ENCODE measurements around the gene SLC25A29. TPM values are rescaled to one million over a fixed set of nuclear protein-coding genes. Genes with fewer than 3 reads are reported as not detected.
"Not testable (repeated sequence)": the region's sequence is repeated elsewhere in the genome, so short reads cannot be mapped to it uniquely, and the experiment has no call there.

Gene SLC25A29, protein sequence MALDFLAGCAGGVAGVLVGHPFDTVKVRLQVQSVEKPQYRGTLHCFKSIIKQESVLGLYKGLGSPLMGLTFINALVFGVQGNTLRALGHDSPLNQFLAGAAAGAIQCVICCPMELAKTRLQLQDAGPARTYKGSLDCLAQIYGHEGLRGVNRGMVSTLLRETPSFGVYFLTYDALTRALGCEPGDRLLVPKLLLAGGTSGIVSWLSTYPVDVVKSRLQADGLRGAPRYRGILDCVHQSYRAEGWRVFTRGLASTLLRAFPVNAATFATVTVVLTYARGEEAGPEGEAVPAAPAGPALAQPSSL
- polyA plus RNA-seq (2013, experiment 1 of 2; ENCODE audit: insufficient read length), result 17.1 TPM
- 20.3 TPM for polyA plus RNA-seq (2013, experiment 2 of 2; ENCODE audit: insufficient read length)

GRCh38 chr14:100306101-100306997, at the start of gene SLC25A29:
Gene SLC25A29, minus strand, starts transcription at chr14:100306444. Its CDS starts 212 bp downstream, at chr14:100306232.
- DNase-seq, result peak; percentile 90

DNA sequence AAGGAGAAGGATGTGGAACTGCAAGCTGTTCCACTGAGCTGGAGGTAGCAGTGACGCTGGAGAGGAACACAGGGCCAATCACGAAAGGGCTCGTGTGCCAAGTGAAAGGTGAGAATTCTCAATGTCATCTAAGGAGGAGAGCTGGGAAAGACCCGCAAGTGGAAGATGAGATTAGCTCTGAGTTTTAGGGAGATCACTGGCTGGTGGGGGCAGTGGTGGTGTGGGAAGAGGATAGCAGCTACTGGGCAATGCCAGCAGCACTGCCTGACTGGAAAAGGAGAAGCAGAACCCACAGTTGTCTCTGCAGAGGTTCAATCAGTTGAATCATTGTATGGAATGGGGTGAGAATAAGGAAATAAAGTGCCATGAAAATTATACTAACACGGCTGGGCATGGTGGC, 44.7 kb upstream of the SLC25A29 start:
- no peak for DNase-seq

DNA sequence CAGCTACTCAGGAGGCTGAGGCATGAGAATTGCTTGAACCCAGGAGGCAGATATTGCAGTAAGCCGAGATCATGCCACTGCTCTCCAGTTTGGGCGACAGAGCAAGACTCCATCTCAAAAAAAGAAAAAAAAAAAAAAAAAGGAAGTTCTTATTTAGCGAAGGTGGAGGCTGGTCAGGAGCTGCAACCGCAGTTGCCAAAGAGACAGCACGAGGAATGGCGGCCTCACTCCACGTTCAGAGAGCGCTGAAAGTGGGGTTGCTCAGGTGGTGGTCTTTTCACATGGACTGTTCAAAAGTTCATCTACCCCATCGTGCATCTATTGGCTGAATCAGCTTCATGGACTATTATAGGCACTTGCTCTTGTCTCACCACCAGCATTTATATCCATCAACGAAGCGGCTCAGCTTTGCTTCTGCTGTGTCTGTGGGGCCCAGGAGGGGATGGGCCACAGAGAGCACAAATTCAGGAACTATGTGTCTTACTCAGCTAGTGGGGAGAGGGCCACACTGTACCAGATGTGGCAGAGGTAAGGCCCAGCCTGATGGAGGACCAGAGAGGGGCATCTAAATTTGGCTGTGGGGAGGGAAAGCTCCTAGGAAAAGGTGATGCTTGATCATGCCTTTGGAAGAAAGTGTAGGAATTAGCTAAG, 44.2 kb upstream of the SLC25A29 start:
- DNase-seq, result no peak

GRCh38 chr14:100348784-100349685, 42.8 kb upstream of the SLC25A29 start:
- DNase-seq, result no peak

DNA sequence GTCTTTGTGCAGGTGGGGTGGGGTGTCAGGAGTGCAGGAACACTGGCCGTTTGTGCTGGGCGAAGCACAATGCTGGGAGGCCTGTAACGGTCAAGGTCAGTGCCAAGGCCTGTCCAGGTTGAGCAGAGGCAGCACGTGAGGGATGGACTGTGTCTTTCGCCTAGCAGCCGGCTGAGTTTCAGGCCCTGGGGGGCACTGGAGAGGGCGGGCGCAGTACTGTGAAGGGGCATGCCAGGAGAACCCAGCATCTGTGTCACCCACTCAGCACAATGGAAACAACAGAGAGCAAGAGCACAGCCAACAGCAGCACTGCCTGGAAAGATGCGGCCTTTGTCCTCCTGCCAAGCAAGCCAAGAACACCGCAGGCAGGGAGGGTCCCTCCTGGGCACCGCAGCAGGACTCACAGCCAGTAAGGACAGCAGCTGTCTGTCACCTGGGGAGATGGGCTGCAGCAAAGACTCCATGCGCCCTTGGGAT, 42.0 kb upstream of the SLC25A29 start:
- no peak for DNase-seq

DNA sequence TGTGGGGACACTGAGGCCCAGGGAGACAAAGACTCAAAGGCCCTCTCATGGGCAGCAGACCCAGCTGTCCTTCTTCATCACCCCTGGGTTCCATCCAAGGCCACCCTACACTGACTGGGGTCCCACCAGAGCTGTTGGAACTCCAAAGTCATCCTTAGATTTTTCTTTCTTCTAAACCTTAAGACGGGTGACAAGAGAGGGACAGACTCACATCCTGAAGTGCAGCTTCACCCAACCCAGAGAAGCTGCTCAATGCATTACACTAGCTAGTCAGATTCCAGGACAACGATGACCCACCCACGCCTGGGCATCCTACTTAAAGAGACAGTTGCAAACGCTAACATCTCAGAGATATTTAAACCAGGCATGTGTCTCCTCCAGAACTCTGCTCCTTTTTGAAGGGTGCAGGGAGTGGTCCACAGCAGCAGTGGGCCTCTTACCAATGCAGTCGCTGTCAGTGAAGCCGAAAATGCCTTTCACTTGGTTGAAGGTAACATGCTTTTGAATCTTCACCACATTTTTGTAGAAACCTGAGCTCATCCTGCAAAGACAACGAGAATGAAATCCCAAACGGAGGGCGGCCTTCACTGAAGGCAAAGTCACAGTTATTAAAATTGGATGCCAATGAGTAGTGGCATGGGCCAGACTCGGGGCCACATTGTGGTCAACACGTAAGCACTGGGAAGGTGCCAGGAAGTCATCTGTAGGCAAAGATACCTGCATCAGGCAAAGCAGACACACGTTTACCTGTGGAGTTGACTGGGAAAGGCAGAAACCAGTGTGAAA, 40.3 kb upstream of the SLC25A29 start:
- no peak for DNase-seq

DNA sequence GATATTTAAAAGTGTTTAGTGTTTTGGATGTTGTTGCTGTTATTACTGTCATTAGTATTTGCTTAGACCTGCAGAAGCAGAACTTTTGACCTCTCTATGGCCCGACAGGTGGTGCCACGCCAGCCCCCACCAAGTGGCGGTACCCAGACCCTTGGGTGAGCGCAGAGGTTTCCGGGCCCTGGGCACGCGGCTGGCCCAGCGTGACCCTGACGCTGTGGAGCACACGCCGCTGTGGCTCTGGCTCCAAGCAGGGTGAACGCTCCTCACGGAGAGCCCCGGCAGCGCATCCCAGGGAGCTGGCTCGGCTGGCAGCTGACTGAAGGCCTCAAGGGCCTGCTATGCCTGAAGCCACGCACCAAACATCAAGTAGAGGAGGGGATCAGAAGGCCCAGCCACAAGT, 39.5 kb upstream of the SLC25A29 start:
- no peak for DNase-seq

GRCh38 chr14:100344657-100345056, 38.4 kb upstream of the SLC25A29 start:
- not testable (repeated sequence) for DNase-seq

DNA sequence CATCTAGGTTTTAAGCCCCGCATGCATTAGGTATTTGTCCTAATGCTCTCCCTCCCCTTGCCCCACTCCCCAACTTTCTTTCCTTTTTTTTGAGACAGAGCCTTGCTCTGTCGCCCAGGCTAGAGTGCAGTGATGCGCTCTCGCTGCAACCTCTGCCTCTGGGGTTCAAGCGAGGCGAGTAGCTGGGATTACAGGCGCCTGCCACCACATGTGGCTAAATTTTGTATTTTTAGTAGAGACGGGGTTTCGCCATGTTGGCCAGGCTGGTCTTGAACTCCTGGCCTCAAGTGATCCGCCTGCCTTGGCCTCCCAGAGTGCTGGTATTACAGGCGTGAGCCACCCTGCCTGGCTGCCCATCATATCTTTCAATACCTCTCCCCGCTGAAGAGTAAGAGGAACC, 36.6 kb upstream of the SLC25A29 start:
- DNase-seq, result not testable (repeated sequence)

DNA sequence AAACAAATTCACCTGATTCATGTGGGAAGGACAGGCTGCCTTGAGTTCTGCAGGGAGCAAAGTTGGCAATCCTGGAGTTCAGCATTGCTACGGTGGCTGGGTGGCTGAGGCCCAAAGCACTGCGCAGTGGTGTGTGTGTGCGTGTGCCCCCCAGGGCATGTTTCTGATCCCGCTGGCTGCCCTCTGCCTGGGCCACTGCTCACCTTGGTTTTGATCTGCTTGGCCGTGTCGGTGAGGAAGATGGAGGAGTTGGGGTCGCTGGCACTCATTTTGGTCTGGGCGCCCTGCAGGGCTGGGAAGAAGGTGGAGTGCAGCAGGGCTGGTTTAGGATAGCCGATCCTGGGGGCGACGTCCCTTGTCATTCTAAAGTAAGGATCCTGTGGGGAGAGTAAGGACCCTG, 36.0 kb upstream of the SLC25A29 start:
- DNase-seq, result no peak

DNA sequence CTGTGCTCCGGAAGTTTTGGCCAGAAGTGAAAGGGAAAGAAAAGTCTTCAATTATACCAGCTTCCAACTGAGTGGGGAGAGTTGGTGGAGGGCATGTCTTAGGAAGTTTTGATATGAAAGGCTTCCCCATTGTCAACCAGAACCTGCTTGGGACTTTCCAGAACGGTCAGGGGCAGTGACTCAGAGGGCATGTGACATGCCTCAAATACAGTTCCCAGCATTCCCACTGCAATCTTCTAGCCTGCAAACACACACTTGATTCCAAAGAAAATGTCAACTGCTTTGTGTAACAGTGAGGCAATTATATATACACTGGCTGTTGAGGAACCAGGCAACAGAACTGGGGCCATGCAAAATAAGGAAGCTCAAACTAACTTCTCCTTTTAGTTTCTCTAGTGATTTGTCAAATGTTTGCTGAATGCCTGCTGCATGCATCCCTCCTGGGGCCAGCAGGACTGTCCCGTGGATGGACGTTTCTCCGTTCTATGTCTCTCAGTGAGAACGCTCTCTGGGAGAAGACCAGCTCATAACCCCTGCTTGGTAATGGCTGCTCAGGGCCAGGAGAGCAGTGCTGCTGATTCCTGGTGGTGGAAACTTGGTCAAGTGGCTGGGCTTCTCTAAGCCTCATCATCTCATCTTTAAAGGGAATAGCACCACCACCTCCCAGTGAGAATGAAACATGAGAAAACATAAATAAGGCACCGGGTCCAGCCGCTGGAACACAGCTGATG, 35.2 kb upstream of the SLC25A29 start:
- DNase-seq, result peak; percentile 51

- no peak for DNase-seq
Measured at GRCh38 chr14:100340423-100340813, 34.2 kb upstream of the SLC25A29 start.

DNA sequence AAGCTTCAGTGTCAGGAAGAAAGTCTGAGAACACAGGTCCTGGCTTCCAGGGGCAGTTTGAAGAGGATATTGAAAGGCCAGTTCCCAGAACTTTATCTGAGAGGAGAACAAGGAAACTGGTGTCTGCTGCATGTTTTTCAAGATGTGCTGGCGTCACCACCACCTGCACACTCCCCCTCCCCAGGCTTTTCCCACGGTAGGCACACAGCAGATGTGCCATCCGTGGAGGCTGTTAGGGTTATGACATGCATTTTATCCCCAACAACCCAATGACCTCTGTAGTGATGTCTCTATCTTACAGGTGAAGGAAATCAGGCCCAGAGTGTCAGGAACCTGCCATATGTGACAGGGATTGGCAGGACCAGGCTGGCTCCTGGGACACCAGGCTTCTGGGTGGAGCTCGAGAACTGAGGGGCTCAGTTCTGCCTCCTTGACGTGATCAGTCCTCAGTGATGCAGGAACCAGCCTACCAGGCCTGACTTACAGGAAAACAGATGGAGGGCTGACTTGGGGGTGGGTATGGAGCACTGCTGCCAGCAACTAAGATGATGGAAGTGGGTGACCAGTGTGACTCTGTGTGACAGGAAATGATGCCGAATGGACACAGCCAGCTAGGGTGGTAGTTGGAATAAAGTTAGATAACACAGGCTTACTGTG, 33.6 kb upstream of the SLC25A29 start:
- DNase-seq, result no peak

GRCh38 chr14:100336618-100337530, 30.6 kb upstream of the SLC25A29 start:
- DNase-seq, result no peak

DNA sequence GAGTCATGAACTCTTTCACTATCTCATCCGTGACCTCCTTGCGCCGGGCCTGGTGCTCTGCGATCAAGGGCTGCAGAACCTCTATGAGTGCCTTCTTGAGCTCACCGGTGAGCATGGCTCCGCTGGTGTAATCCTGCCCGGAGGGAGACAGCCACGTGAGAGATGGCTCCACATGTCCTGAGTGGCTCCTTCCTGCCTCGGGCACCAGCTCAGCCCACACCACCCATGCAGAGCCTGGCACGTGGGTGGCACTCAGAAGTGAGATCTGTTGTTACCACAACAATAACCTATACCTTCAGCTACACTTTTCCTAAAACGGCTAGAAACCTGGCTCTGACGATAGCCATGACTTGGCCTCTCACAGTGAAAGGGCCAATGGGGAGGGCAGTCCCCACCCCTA, 28.7 kb upstream of the SLC25A29 start:
- DNase-seq, result no peak

- DNase-seq, result no peak
Measured at GRCh38 chr14:100333827-100334226, 27.6 kb upstream of the SLC25A29 start.

DNA sequence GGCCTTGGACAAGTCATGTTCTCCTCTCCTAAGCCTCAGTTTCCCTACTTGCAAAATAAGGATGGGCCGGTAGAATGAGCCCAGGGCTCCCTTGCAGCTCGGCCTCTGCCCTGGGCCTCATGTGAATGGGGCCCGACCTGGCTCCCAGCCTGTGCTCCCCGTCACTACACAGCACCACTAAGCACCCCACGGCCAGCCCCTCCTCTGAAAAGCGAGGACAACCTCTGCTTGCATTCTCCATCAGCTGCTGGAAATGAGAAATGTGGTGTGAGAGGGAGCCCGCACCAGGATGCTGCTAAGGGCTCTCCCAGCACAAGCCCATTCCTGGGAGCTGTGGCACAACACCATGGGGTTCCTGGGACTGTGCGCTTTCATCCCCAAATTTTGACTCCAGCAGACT, 27.1 kb upstream of the SLC25A29 start:
- no peak for DNase-seq

DNA sequence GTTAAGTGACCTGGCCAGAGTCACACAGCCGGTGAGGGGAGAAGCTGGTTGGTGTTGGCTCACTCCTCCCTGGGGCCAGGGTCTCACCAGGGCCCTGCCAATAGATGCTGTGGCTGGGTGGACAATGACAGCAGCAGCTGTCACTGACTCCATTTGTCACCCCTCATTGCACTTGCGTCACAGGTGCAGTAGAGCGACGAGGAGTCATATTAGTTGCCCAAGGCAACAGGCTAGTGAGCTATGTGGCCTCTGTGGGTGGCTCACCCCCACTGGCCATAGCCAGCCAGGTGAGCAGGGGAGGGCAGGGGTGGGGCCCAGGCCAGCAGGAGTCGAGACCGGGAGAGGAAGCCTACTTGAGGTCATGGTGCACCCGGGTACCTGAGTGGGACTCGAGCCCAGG, 26.6 kb upstream of the SLC25A29 start:
- DNase-seq, result no peak

All from fibroblast of skin of scalp (primary cell).